HG03457 (cell line): ENCODE data around the gene SPATA2.

ENCODE experiments used
- ATAC-seq: cut with Tn5 transposase; IDR thresholded peaks from one replicate; pipeline ENCODE4 v1.9.1; 2021; ENCODE audit warnings: moderate number of reproducible peaks; ENCODE audit not compliant: unreplicated experiment

The SPATA2 gene

GRCh38 chr20:49887251-49888211 lies 27.8 kb downstream of the SPATA2 start:
- no peak for ATAC-seq

- ATAC-seq: no peak
Measured at GRCh38 chr20:49886571-49887213, 28.6 kb downstream of the SPATA2 start.

GRCh38 chr20:49885558-49886332 lies 29.6 kb downstream of the SPATA2 start:
- ATAC-seq: no peak

- ATAC-seq: no peak
Measured at GRCh38 chr20:49883246-49883802, 32.0 kb downstream of the SPATA2 start.

- ATAC-seq: no peak
Measured at GRCh38 chr20:49882171-49882970, 33.0 kb downstream of the SPATA2 start.

GRCh38 chr20:49880724-49881445 lies 34.4 kb downstream of the SPATA2 start:
- no peak for ATAC-seq

GRCh38 chr20:49880177-49880576 lies 35.2 kb downstream of the SPATA2 start:
- ATAC-seq: no peak

- ATAC-seq: no peak
Measured at GRCh38 chr20:49878977-49879376, 36.4 kb downstream of the SPATA2 start.

- no peak for ATAC-seq
Measured at GRCh38 chr20:49877386-49877921, 37.9 kb downstream of the SPATA2 start.

- no peak for ATAC-seq
Measured at GRCh38 chr20:49874696-49875095, 40.6 kb downstream of the SPATA2 start.

GRCh38 chr20:49872056-49872455 lies 43.3 kb downstream of the SPATA2 start:
- ATAC-seq: no peak

- no peak for ATAC-seq
Measured at GRCh38 chr20:49871391-49871948, 43.9 kb downstream of the SPATA2 start.

- ATAC-seq: no peak
Measured at GRCh38 chr20:49870261-49870660, 45.1 kb downstream of the SPATA2 start.

GRCh38 chr20:49868964-49869363 lies 46.4 kb downstream of the SPATA2 start:
- ATAC-seq: no peak

GRCh38 chr20:49868538-49868937 lies 46.8 kb downstream of the SPATA2 start:
- ATAC-seq: no peak

- no peak for ATAC-seq
Measured at GRCh38 chr20:49867453-49868215, 47.7 kb downstream of the SPATA2 start.

- no peak for ATAC-seq
Measured at GRCh38 chr20:49866051-49866450, 49.3 kb downstream of the SPATA2 start.

- no peak for ATAC-seq
Measured at GRCh38 chr20:49865559-49865958, 49.8 kb downstream of the SPATA2 start.
